H1 (cell line): ENCODE results near the gene AQP11. TPM values are rescaled to one million over a fixed set of nuclear protein-coding genes. Genes with fewer than 3 reads are reported as not detected.

Experiments used
- ATF3 ChIP-seq: IDR thresholded peaks from 2 replicates; pipeline ENCODE4 v1.6.1; 2011; ENCODE audit warnings: low read depth, mild to moderate bottlenecking, low read length; ENCODE audit not compliant: insufficient read depth
- TAF1 ChIP-seq: IDR thresholded peaks from 2 replicates; pipeline ENCODE4 v1.6.1; 2011; ENCODE audit warnings: mild to moderate bottlenecking, low read depth, low read length
- polyA plus RNA-seq, 7 experiments: library from polyadenylated mRNA; depleted of rRNA in 3 of 7; stranded (reverse) in 5 of 7; unstranded in 2 of 7; fragments of >200 nt in 5 of 7; fragments of 200-250 nt in 2 of 7; gene quantifications; 1 replicate in 5 of 7; 2 replicates in 1 of 7; 4 replicates in 1 of 7; pipeline versions ENCODE4 v1.2.1 to v1.2.3, GENCODE V29; 2011 to 2013; ENCODE audit warnings: missing spikeins in 2 of 7, mixed read lengths in 2 of 7
- total RNA-seq: library from RNA; stranded (reverse); fragmentation: NEBNext Ultra II Directional; extraction: Animal tissue kit (Norgen Biotek cat#: 25700); gene quantifications from 2 replicates; pipeline ENCODE4 v1.2.1, GENCODE V29; 2021

The AQP11 gene
- total and polyA plus RNA-seq, 2 of the 8 experiments (the other 6 are each of a cell fraction or from before 2014, with no cell fraction given): 1.1 to 1.6 TPM

GRCh38 chr11:77642228-77642627 is 52.5 kb downstream of the AQP11 start (continued):
- TF ChIP-seq ATF3: no peak
- TF ChIP-seq TAF1: no peak
